DND-41 (cell line): ENCODE measurements around the gene CATSPER4.

Experiments used
- ATAC-seq: fragments of 200-7000 bp; cut with Tn5 transposase; 3 replicates; pipeline ENCODE4 v1.9.1; 2021; ENCODE audit warnings: low read depth; ENCODE audit not compliant: insufficient read depth
- DNase-seq: peaks from one replicate; pipeline ENCODE4 v3.0.0-alpha.2; 2020
- H2AFZ ChIP-seq: 2 replicates; pipeline ENCODE4 v1.6.0; 2012; ENCODE audit warnings: low read depth, low read length
- H3K27ac ChIP-seq: 2 replicates; pipeline ENCODE4 v1.5.1; 2012; ENCODE audit warnings: low read length, inconsistent platforms
- H3K27me3 ChIP-seq: fragments of 200-600 bp; sonication (generic); 2 replicates; pipeline ENCODE4 v1.6.0; 2012; ENCODE audit warnings: low read length, mild to moderate bottlenecking, inconsistent platforms; ENCODE audit not compliant: insufficient read depth, poor library complexity
- H3K36me3 ChIP-seq: 2 replicates; pipeline ENCODE4 v1.5.1; 2012; ENCODE audit warnings: low read length, inconsistent platforms; ENCODE audit not compliant: insufficient read depth
- H3K4me1 ChIP-seq: 2 replicates; pipeline ENCODE4 v1.5.1; 2012; ENCODE audit warnings: mild to moderate bottlenecking, low read length; ENCODE audit not compliant: insufficient read depth
- H3K4me2 ChIP-seq: 2 replicates; pipeline ENCODE4 v1.6.0; 2012; ENCODE audit warnings: mild to moderate bottlenecking, moderate library complexity, low read length, inconsistent platforms; ENCODE audit not compliant: insufficient read depth
- H3K4me3 ChIP-seq, 2 experiments: fragments of 200-600 bp in 1 of 2; shearing (Covaris generic) in 1 of 2; 2 replicates each; pipeline ENCODE4 v1.5.1; 2012 to 2016; ENCODE audit warnings: inconsistent platforms in 2 of 2, low read length in 2 of 2, mild to moderate bottlenecking in 2 of 2, low read depth in 1 of 2, moderate library complexity in 1 of 2
- H3K79me2 ChIP-seq: 2 replicates; pipeline ENCODE4 v1.6.0; 2012; ENCODE audit warnings: low read length, inconsistent platforms; ENCODE audit not compliant: insufficient read depth
- H3K9ac ChIP-seq: 2 replicates; pipeline ENCODE4 v1.6.0; 2012; ENCODE audit warnings: low read depth, mild to moderate bottlenecking, inconsistent platforms, low read length, moderate library complexity
- H3K9me3 ChIP-seq: 2 replicates; pipeline ENCODE4 v1.5.1; 2012; ENCODE audit warnings: low read length, moderate library complexity, mild to moderate bottlenecking, inconsistent platforms; ENCODE audit not compliant: insufficient read depth, severe bottlenecking
- H4K20me1 ChIP-seq: 2 replicates; pipeline ENCODE4 v1.6.0; 2012; ENCODE audit warnings: low read length; ENCODE audit not compliant: insufficient read depth
- EZH2 ChIP-seq: IDR thresholded peaks from 3 replicates; pipeline ENCODE4 v1.6.1; 2012; ENCODE audit warnings: borderline replicate concordance, low read depth, mild to moderate bottlenecking, moderate library complexity, low read length, inconsistent platforms; ENCODE audit not compliant: severe bottlenecking
- TF ChIP-seq, protein P1 (sequence below): IDR thresholded peaks from 2 replicates; pipeline ENCODE4 v1.5.1; 2012; ENCODE audit warnings: borderline replicate concordance, low read length, moderate library complexity, mild to moderate bottlenecking; ENCODE audit not compliant: poor library complexity, severe bottlenecking; ENCODE audit errors: extremely low read depth

CATSPER4 gene

DNA sequence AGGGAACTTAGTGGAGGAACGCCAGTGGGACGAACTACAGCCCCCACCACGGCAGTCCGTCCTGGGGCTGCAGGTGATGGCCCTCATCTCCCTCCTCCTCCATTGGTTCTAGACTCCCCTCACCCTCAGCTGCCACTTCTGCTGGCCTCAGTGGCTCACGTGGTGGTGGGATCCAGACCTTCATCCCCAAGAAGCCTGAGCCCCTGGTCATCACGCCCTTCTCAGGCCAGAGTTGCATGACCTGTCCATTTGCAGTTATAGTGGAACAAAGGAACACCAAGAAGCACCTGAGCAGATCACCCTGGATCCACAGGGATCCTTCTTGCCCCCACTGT is 44.5 kb upstream of the CATSPER4 start:
- no peaks in the 10 kb centered on the region for H3K79me2 ChIP-seq
- H2AFZ ChIP-seq: no peak overlapping the region
- no peak overlapping the region for H3K4me3 ChIP-seq
- DNase-seq (no peak), ATAC-seq (no peak)
- no peaks in the 10 kb centered on the region for H3K36me3 ChIP-seq
- peaks cover 9% of the 10 kb centered on the region for H3K27me3 ChIP-seq
- no peaks in the 10 kb centered on the region for H3K9me3 ChIP-seq
- H3K4me1 ChIP-seq: peaks cover 3% of the 10 kb centered on the region; the same call in 1 of the 2 replicates
- no peaks in the 10 kb centered on the region for H4K20me1 ChIP-seq
- no peak overlapping the region for H3K27ac ChIP-seq
- no peak overlapping the region for H3K4me2 ChIP-seq
- H3K9ac ChIP-seq: no peak overlapping the region
- TF ChIP-seq, protein P1, sequence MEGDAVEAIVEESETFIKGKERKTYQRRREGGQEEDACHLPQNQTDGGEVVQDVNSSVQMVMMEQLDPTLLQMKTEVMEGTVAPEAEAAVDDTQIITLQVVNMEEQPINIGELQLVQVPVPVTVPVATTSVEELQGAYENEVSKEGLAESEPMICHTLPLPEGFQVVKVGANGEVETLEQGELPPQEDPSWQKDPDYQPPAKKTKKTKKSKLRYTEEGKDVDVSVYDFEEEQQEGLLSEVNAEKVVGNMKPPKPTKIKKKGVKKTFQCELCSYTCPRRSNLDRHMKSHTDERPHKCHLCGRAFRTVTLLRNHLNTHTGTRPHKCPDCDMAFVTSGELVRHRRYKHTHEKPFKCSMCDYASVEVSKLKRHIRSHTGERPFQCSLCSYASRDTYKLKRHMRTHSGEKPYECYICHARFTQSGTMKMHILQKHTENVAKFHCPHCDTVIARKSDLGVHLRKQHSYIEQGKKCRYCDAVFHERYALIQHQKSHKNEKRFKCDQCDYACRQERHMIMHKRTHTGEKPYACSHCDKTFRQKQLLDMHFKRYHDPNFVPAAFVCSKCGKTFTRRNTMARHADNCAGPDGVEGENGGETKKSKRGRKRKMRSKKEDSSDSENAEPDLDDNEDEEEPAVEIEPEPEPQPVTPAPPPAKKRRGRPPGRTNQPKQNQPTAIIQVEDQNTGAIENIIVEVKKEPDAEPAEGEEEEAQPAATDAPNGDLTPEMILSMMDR: no peak
- TF ChIP-seq EZH2: no peak

DNA sequence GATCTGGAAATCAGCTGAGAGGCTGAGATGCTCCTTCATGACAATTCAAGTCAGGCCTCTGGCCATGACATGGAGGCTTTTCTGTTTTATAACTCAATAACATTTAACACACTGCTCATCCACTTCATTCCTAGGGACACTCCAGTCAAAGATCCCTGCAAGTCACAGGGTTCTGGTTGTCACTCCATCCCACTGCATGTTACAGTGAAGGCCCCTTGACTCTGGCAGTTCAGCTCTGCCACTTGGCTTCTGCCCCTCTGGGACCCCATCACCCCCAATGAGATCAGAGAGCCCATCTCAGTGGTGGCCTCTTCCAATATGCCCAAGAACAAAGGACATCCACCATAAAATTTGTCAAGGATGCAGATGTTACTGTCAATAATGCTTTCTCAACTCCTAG is 41.5 kb upstream of the CATSPER4 start:
- no peak overlapping the region for H3K4me2 ChIP-seq
- peaks cover 14% of the 10 kb centered on the region for H3K27me3 ChIP-seq
- H2AFZ ChIP-seq: no peak overlapping the region
- no peaks in the 10 kb centered on the region for H3K9me3 ChIP-seq
- no peak overlapping the region for H3K4me3 ChIP-seq
- H4K20me1 ChIP-seq: no peaks in the 10 kb centered on the region
- ATAC-seq (no peak), DNase-seq (no peak)
- no peaks in the 10 kb centered on the region for H3K36me3 ChIP-seq
- peaks cover 3% of the 10 kb centered on the region; the same call in 1 of the 2 replicates for H3K4me1 ChIP-seq
- H3K9ac ChIP-seq: no peak overlapping the region
- TF ChIP-seq EZH2: no peak
- TF ChIP-seq, protein P1: no peak
- no peaks in the 10 kb centered on the region for H3K79me2 ChIP-seq
- H3K27ac ChIP-seq: no peak overlapping the region

DNA sequence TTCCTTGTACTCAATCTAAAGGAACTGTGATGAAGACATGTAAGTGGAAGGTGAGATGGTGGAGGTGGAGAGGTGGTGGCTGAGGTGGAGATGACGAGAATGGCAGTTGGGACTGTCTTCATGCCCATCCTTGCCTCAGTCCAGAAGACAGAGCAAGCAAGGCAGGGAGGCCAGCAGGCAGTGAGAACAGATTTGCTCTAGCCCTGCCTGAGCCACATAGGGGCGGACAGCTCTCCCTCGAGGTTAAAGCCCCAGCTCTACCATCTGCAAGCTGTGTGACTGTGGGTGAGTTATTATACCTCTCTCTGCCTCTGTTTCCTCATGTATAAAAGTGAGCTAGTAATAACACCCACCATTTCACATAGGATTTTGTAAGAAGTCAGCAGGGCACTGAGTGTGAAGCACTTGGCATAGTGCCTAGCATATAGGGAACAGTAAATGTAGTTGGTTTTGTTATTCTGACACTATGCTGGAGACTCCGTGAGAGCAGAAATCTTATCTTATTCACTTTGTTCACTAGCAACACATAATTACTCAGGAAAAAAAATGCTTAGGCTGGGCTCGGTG is 36.4 kb upstream of the CATSPER4 start:
- no peaks in the 10 kb centered on the region for H3K79me2 ChIP-seq
- H2AFZ ChIP-seq: no peak overlapping the region
- peaks cover 20% of the 10 kb centered on the region for H3K4me1 ChIP-seq
- H3K27me3 ChIP-seq: peaks cover 25% of the 10 kb centered on the region
- no peak overlapping the region for H3K27ac ChIP-seq
- no peaks in the 10 kb centered on the region for H4K20me1 ChIP-seq
- H3K9ac ChIP-seq: no peak overlapping the region
- H3K36me3 ChIP-seq: no peaks in the 10 kb centered on the region
- no peak for ATAC-seq
- TF ChIP-seq EZH2: no peak
- TF ChIP-seq, protein P1: no peak
- H3K4me3 ChIP-seq: no peak overlapping the region
- H3K4me2 ChIP-seq: no peak overlapping the region
- H3K9me3 ChIP-seq: no peaks in the 10 kb centered on the region
- no peak for DNase-seq

DNA sequence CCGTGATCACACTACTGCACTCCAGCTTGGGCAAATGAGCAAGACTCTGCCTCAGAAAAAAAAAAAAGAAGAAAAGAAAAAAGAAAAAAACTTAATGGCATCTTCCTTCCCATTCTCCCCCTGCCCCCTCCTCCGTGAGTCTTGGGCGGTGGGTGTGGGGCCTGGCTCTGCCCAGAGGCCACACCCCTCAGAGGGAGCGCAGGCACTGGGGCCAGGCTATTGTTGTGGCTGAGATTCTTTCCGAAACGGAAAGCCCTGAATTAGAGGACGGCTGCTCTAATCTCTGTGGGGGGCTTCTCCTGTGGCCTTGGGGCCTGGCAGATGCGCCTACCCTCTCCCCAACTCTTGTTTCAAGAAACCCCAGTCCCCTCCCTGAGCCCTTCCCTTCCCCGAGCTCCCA is 35.7 kb upstream of the CATSPER4 start:
- ATAC-seq: no peak
- Histone ChIP-seq H3K27me3 (peaks cover 22% of the 10 kb centered on the region), H3K4me2 (no peak overlapping the region)

More for the DNA sequence above, 35.7 kb upstream of the CATSPER4 start:
- no peak for DNase-seq
- Histone ChIP-seq H3K36me3 (no peaks in the 10 kb centered on the region), H3K4me1 (peaks cover 20% of the 10 kb centered on the region), H3K9ac (no peak overlapping the region), H3K27ac (no peak overlapping the region), H3K9me3 (no peaks in the 10 kb centered on the region), H4K20me1 (no peaks in the 10 kb centered on the region), H2AFZ (no peak overlapping the region), H3K4me3 (no peak overlapping the region), H3K79me2 (no peaks in the 10 kb centered on the region)
- TF ChIP-seq, protein P1: no peak
- TF ChIP-seq EZH2: no peak
